RPMI7951 (cell line): Measurements from ENCODE around the gene DUSP28. TPM values are rescaled to one million over a fixed set of nuclear protein-coding genes. Genes with fewer than 3 reads are reported as not detected.
"Not testable (repeated sequence)": the region's sequence is repeated elsewhere in the genome, so short reads cannot be mapped to it uniquely, and the experiment has no call there.

Source experiments
- DNase-seq: peaks from one replicate; pipeline ENCODE4 v3.0.0-alpha.2; 2012; ENCODE audit warnings: low read depth
- total RNA-seq: library from RNA; depleted of rRNA; stranded (reverse); fragments of >200 nt; shearing (Covaris generic); gene quantifications from 2 replicates; pipeline ENCODE4 v1.2.3, GENCODE V29; 2014

DUSP28 gene
- total RNA-seq, 1 experiment from 2014 or later: 5.3 TPM

GRCh38 chr2:240560480-240561324, 545 bp downstream of the DUSP28 start:
- DNase-seq: peak; percentile 97

DNA sequence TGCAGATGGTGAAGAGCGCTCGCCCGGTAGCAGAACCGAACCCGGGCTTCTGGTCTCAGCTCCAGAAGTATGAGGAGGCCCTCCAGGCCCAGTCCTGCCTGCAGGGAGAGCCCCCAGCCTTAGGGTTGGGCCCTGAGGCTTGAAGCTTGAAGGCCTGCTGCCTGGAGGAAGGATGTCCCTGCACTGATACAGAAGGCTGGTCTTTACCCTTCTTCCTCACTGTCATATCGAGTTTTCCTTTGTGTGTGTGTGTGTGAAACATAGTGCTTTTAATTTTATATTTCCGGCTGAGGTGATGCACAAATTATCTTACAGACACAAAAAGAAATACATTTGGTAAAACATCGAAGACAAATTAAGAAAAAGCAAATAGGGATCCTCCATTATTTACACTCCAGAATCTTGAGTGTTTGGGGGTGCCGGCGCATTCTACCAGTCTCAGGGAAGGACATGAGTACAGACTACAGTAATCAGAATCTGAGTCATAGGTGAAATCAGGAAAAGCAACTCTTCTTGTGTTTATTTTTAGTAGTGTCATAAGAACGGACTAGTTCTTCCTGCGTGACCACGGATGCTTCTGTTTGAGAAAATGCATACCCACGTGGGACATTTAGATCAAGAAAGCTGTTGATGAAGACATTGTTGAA, 1.3 kb downstream of the DUSP28 start:
- peak; percentile 76 for DNase-seq

DNA sequence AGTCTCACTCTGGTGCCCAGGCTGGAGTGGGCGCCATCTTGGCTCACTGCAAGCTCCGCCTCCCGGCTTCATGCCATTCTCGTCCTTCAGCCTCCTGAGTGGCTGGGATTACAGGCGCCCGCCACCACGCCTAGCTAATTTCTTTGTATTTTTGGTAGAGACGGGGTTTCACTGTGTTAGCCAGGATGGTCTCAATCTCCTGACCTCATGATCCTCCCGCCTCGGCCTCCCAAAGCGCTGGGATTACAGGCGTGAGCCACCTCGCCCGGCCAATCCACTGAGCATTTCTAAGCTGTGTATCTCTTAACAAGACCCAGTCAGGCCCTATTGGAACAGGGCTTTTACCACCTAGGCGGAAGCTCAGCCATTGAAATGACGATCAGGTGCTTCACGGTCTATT, 3.1 kb downstream of the DUSP28 start:
- DNase-seq: not testable (repeated sequence)

DNA sequence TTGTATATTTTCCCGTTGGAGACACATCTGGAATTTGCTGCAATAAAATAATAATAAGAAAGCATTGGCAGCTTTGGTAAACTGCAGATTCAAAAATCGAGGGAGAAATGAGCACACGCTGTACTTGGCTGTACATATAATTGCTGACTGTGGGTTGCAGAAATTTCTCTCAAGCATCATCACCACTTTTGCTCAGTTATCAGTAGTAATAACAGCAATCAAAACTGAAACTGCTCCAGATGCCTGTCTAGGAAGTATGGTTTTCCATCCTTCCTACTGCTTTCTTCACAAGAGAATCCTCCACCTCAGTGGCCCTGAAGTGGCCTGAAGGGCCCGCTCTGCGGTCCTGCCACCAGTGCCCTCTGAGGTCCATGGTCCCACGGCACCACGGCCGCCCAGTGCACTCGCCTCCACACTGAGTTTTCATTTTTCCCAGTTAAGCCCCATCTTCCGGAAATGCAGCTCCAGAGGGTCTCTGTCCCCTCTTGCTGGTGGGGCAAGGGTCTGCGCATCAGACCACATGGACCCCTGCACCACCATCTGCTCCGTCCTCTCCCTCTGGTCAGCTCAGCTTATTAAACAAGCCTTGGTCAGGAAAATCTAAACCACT, 3.9 kb downstream of the DUSP28 start:
- no peak for DNase-seq

DNA sequence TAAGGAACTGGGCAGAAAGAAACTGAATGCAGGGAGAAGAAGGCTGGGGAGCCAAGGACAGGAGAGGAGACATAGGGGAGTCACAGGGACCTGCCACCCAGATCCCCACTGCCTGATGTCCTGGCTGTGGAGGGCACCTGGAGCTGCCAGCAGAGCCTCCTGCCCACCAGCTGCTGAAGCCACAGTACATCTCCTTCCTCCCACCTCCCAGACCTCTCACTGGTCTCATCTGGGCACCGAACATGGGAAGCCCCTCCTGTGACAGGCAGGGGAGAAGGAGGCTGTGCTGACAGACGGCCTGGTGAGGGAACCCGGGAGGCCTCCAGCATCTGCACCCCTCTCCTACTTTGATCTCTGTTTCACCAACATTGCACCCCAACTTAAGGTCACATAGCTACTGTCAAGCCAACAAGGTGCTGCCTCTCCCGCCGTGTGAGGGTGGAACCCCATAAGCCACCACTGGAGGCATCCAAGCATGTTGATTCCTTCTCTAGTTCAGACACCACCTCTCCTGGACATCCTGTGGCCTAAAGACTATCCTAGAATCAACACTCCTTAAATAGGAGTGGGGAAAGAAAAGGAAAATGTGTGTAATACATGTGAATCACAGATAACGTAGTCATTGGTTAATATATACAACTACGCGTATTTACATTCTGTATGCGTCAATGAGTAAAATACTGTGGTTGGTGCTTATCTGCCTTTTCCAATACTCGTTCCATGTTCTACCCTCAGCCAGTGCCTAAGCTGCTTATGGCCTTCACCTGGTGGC, 4.6 kb downstream of the DUSP28 start:
- DNase-seq: no peak

DNA sequence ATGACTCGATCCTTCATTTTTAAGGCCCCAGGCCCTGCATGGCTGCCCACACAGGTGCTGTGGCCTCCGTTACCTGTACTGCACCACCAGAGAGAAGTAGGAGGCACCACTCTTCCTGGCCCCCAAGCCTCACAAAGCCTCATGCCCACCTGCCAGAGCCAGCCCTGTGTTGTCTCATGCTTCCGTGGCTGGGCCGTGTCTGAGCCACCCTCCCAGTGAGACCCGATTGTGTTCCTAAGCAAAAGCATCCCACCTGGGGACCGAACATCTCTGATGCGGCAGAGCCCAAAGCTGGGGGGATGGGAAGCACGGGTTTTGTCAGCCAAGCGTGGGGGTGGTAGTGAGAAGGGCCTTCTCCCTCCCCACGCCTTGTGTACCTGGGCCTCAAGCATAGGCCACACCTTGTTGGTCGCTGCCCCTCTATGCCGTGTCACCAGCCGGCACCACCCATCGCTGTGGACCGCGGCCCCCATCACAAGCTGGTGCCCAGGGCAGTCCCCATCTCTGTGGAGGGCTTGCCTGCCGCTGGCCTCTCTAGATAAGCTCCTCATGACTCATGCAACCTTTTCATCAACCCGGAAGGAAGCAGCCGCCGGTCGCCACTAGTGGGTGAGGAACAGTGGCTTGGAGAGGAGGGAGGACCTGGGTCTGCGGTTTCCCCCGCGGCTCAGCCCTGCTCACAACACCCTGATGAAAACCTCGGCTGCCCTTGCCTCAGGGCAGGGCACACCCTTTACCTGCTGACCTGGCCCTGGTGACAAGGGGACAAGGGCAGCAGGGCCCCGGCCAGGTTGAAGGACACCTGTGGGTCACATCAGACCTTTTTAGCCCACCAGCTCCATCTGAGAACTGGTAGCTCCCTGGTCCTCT, 5.4 kb downstream of the DUSP28 start:
- DNase-seq: peak; percentile 96

GRCh38 chr2:240566203-240567136, 6.3 kb downstream of the DUSP28 start:
- DNase-seq: peak; percentile 90

- DNase-seq: no peak
Measured at GRCh38 chr2:240567137-240567871, 7.1 kb downstream of the DUSP28 start.

- DNase-seq: peak; percentile 36
Measured at GRCh38 chr2:240567872-240568677, 7.9 kb downstream of the DUSP28 start, which contains the start of gene RNPEPL1. Gene RNPEPL1, plus strand, starts transcription at chr2:240568484. Its CDS starts 103 bp downstream, at chr2:240568587.

DNA sequence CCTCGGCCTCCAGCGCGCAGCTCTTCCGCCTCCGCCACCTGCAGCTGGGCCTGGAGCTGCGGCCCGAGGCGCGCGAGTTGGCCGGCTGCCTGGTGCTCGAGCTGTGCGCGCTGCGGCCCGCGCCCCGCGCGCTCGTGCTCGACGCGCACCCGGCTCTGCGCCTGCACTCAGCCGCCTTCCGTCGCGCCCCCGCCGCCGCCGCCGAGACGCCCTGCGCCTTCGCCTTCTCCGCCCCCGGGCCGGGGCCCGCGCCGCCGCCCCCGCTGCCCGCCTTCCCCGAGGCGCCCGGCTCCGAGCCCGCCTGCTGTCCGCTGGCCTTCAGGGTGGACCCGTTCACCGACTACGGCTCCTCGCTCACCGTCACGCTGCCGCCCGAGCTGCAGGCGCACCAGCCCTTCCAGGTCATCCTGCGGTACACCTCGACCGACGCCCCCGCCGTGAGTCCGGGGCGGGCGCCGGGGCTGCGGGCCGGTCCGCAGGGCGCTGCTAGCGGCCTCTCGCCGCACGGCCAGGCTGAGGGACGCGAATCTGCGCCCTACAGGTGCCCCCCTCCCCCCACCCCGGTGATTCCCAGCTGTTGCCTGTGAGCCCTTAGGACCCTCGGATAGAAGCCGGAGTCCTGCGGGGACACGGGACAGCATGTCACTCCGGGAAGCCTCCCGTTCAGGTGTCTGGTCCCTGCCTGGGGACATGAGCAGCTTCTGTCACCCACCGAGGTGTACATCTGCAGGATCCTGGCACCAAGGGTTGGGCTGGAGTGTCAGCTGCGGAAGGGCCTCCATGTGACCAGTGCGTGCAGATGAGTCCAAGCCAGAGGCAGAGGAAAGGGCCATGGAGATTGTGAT, 8.7 kb downstream of the DUSP28 start:
- DNase-seq: peak; percentile 65

GRCh38 chr2:240569523-240569997, 9.4 kb downstream of the DUSP28 start:
- DNase-seq: no peak

- DNase-seq: no peak
Measured at GRCh38 chr2:240569998-240570530, 9.9 kb downstream of the DUSP28 start.

DNA sequence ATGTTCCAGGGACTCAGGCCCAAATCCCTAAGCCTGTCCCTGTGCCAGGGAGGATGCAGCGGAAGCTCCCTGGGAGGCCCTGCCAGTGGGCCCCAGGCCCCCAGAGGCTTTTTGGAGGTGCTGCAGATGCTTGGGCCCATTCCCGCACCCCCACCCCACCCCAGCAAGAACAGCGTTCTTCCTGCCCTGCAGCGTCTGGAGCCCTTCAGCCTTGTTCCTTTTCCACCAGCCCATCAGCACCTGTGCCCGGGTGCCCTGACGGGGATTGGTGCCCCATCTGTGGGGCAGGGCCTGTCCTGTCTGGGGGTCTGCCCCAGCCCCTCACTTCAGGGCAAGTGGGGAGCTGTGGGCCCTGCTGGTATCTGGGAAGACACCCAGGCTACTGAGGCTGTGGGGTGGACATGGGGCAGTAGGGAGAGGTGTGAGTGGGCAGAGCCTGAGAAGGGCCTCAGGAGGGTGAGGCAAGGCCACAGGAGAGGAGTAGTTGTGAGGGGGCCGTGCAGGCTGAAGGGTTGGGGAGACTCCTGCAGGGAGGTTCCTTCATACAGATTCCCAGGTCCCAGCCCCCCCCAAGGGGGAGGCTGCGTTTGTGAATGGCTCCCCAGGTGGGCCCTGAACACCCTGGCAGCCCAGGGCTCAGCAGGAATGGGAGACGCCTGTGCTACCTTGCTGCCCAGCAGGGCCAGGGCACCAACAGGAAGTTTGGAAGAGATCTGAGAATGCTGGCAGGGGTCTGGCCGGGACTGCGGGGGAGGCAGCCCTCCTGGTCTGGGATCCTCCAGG, 10.6 kb downstream of the DUSP28 start:
- no peak for DNase-seq

DNA sequence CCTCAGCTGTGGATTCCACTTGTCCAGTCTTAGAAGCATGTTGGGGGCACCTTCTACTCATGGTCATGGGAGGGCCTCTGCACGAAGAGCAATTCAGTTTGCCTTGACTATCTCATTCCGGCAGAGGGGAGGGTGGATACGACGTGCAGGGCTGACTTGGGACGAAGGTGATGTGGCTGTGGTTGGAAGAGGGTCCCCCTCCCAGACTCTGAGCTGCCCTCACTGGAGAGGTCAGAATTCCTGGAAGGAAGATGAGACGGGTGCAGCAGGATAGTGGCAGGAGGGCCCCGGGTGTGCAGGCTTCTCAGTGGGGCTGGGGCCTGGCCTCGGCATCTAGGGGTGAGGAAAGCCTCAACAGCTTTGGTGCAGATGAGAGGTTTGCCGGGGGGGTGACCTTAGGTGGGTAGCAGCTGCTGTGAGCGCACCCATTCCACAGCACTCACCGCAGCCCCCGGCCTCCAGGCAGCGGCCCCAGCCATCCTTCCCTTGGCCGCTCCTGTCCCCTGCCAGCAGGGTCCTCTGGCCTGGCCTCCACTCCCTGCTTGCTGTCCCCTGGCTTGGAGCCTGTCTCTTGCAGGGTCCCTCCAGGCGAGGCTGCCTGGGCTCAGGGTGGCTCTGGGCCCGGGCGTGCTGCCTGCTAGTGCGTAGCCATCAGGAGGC, 11.3 kb downstream of the DUSP28 start:
- DNase-seq: no peak
